ENCODE data around the gene FAM89B.

The FAM89B gene

GRCh38 chr11:65575568-65576231, 3.4 kb downstream of the FAM89B start, which contains the start of gene EHBP1L1:
Gene EHBP1L1 (plus strand): TSS chr11:65576053. CDS start chr11:65576303, 250 bp downstream.
- DNase-seq: peak; percentile 75

- DNase-seq: no peak
Measured at GRCh38 chr11:65576232-65576866, 4.0 kb downstream of the FAM89B start.

DNA sequence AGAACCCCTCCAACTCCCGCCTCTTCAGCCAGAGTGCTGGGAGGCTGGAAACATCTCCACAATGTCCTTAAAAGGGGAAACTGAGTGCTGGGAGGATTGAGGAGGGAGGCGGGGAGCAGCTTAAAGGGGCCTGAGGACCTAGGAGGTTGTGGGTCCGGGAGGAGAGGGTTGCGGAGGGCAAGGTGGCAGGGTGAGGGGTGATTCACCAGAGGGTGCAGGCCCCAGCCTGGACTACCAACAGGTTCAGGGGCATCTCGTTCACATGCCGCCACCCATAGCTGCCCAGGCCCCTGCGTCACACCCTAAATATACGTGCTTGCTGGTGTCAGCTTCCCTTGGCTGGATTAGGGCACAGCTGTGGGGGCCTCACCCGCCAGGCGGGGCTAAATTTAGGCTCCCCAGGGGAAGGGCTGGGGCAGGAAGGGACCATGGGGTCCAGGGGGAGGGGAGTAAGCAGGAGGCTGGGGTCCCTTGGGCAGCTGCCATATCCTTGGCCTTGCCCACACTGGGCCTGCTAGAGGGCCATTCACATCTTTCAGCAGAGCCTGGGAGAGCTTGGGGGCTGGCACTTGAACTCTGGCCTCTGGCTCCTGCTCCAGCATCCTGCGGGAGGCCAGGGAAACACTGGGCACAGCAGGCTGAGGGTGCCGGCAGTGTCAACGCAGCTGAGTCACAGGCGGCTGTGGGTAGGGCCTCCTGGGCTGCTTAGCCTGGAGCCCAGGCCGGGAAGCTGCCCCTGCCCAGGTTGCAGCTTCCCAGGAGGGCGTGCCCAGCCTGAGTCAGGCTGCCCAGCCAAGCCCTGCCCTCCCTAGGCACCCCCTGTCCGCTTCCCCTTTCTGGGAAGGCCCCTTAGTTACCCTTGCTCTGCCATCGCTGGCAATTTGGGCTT, 4.8 kb downstream of the FAM89B start:
- DNase-seq: no peak

DNA sequence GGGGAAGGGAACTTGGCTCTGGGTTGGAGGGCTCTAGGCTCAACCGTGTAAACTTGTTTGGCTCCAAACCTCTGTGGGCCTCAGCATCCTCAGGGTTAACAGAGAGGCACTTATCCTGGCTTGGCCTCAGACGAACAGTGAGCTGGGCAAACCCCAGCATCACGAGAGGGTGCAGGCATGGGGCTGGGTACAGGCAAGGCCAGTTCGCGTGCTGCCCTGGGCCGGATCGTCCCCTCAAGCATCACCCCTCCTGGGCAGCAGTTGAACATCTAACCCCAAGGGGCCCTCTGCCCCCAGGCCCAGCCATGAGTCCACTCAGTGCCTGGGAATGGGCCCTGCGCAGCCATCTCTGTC, 5.4 kb downstream of the FAM89B start:
- DNase-seq: no peak

GRCh38 chr11:65578134-65578533, 5.8 kb downstream of the FAM89B start:
- DNase-seq: no peak

DNA sequence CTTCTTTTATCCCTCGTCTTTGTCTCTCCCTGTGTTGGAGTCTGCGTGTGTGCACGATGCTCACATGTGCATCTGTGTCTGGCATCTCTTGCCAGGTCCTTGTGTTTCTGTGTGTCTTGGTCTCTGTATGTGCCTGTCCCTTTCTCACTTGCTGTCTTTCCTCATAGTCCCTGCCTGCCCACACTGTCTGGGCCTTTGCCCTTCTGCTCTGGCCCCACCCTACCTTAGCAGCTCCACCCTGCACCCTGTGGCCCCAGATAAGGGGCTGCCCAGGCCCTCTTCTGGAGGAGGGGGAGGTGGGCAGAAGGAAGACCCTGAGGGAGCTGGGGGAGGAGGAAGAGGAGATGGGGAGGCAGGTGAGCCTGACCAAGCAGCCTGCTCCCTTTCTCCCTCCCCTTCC, 6.3 kb downstream of the FAM89B start:
- DNase-seq: no peak

DNA sequence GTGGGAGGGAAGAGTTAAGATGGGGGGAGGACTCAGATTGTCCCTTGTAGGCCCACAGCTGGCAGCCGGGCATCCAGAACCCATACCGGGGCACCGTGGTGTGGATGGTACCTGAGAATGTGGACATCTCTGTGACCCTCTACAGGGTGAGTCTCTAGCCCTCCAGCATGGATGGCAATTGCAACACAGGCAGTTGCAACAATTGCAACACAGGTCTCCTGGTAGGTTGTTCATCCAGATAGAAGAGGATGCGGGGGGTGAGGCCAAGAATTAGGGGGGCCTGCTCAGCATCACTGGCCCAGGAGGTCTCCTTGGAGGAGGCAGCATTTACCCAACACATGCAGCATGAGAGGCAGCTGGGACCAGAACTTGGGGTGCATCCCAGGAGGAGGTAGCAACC, 7.0 kb downstream of the FAM89B start:
- no peak for DNase-seq

GRCh38 chr11:65580031-65580692, 7.8 kb downstream of the FAM89B start:
- no peak for DNase-seq

- no peak for DNase-seq
Measured at GRCh38 chr11:65580756-65581155, 8.4 kb downstream of the FAM89B start.

GRCh38 chr11:65581928-65582327, 9.6 kb downstream of the FAM89B start:
- no peak for DNase-seq

DNA sequence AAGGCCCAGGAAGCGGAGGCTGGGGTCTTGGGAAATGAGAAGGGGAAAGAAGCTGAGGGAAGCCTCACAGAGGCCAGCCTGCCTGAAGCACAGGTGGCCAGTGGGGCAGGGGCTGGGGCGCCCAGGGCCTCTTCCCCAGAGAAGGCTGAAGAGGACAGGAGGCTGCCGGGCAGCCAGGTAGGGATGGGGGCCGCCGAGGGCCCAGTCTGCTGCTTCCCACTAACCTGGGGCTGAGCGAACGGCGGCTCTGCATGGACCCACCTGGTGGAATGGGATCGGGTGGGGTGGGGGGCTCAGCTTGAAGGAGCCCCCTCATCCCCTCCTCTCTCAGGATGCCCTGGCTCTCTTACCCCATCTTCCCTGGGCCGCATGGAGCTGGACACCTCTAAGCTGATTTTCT, 11.3 kb downstream of the FAM89B start:
- DNase-seq: no peak

GRCh38 chr11:65584106-65584505, 11.8 kb downstream of the FAM89B start:
- no peak for DNase-seq

- DNase-seq: no peak
Measured at GRCh38 chr11:65584723-65585171, 12.4 kb downstream of the FAM89B start.

DNA sequence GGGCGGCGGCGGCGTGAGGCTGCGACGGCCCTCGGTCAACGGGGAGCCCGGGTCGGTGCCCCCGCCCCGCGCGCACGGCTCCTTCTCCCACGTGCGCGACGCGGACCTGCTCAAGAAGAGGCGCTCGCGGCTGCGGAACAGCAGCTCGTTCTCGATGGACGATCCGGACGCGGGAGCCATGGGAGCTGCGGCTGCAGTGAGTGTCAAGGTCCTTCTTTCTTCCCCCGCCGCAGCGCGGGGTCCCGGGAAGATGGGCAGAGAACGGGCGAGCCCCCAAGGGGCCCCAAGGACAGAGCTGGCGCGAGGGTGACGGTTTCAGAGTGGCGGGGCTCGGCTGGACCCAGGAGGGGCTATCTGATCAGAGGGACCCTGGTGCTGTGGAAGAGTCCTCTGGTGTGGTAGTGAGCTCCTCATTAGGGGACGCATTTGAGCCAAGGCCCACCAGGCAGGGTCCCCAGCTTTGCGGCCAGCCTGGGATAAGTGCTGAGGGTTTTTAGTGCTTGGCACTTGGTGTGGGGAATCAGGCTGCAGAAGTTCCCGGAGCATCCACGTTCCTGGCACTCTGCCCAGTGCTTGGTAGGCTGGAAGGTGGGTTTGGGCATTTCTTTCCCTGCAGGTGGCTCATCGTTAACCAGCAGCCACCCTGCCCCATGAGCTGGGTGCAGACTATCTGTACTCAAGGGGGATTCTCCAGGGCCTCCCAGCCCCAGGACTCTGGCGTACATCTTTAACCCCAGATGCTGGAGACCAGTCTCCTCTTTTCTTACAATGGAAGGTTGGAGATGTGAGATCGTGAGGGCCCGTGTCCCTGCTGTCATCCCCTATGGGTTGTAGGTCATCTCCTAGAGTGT, 13.3 kb downstream of the FAM89B start:
- DNase-seq: no peak

- no peak for DNase-seq
Measured at GRCh38 chr11:65586247-65586630, 13.9 kb downstream of the FAM89B start.

DNA sequence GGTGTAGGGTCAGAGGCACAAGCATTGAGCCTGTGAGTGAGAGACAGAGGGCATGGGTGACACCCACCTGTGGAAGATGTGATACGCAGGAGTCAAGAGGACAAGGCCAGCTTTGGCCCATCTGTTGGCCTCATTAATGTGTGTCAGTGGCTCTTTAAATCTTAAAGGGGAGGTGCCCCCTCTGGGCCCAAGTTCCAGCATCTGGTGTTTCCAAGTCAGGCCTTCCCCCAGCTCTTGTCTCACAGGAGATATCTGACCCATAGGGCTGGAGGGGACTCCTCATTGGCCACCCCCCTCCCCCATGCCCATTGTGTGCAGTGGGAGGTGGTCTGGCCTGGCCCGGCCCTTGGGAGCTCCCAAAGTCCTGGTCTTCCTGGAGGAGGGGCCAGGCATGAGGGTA, 14.3 kb downstream of the FAM89B start:
- no peak for DNase-seq

GRCh38 chr11:65588199-65589054, 16.1 kb downstream of the FAM89B start:
- DNase-seq: peak; percentile 74

GRCh38 chr11:65589444-65590239, 17.3 kb downstream of the FAM89B start:
- DNase-seq: no peak

GRCh38 chr11:65590240-65590738, 18.0 kb downstream of the FAM89B start:
- DNase-seq: no peak
